ENCODE results near the gene AKR7A3.
"Not testable (repeated sequence)": the region's sequence is repeated elsewhere in the genome, so short reads cannot be mapped to it uniquely, and the experiment has no call there.

AKR7A3 gene

DNA sequence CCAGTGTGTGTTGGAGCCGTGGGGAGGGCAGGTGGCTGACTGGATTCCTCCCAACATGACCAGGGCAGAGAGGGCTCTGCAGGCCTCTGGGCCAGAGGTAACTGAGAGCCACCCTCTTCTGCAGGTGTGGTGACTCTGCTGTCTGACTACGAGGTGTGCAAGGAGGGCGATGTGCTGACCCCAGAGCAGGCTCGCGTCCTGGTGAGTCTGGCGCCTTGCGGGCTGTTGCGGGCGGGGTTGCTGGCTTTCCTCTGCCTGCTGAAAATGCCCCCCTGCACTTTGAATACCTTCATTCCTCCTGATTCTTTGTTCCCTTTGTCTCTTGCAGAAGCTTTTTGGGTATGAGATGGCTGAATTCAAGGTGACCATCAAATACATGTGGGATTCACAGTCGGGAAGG lies 30.2 kb downstream of the AKR7A3 start:
- no peak overlapping the region for H3K4me3 ChIP-seq (ENCODE audit: low read length)
- TF ChIP-seq, protein P1, sequence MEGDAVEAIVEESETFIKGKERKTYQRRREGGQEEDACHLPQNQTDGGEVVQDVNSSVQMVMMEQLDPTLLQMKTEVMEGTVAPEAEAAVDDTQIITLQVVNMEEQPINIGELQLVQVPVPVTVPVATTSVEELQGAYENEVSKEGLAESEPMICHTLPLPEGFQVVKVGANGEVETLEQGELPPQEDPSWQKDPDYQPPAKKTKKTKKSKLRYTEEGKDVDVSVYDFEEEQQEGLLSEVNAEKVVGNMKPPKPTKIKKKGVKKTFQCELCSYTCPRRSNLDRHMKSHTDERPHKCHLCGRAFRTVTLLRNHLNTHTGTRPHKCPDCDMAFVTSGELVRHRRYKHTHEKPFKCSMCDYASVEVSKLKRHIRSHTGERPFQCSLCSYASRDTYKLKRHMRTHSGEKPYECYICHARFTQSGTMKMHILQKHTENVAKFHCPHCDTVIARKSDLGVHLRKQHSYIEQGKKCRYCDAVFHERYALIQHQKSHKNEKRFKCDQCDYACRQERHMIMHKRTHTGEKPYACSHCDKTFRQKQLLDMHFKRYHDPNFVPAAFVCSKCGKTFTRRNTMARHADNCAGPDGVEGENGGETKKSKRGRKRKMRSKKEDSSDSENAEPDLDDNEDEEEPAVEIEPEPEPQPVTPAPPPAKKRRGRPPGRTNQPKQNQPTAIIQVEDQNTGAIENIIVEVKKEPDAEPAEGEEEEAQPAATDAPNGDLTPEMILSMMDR (IDR thresholded peaks at IDR 0.05; ENCODE audit: low read depth, low read length, poor library complexity, severe bottlenecking) = no peak
- no peak for TF ChIP-seq EZH2phosphoT487 (IDR thresholded peaks at IDR 0.05; ENCODE audit: borderline replicate concordance, low read length)
- H4K20me1 ChIP-seq (ENCODE audit: control insufficient read depth, insufficient read depth, low read depth, low read length) = peaks cover 16% of the 10 kb centered on the region
- no peaks in the 10 kb centered on the region for H3K9me3 ChIP-seq (ENCODE audit: control insufficient read depth, insufficient read depth, low read length)
- no peak overlapping the region for H3K4me2 ChIP-seq (ENCODE audit: low read length)
- H3K9me2 ChIP-seq (replicated peaks; ENCODE audit: control insufficient read depth, low read length) = no peaks in the 10 kb centered on the region
- H3K4me1 ChIP-seq (ENCODE audit: control insufficient read depth, low read length) = peaks cover 6% of the 10 kb centered on the region
- H3K36me3 ChIP-seq (ENCODE audit: control insufficient read depth, low read length) = peaks cover 76% of the 10 kb centered on the region
- H3F3A ChIP-seq (ENCODE audit: control insufficient read depth, insufficient read depth) = no peaks in the 10 kb centered on the region
- H3K27ac ChIP-seq (ENCODE audit: low read depth, low read length) = no peak overlapping the region
- H3K79me2 ChIP-seq (ENCODE audit: control insufficient read depth, low read length) = peaks cover 32% of the 10 kb centered on the region
- no peaks in the 10 kb centered on the region for H3K27me3 ChIP-seq (ENCODE audit: control insufficient read depth, low read length)

DNA sequence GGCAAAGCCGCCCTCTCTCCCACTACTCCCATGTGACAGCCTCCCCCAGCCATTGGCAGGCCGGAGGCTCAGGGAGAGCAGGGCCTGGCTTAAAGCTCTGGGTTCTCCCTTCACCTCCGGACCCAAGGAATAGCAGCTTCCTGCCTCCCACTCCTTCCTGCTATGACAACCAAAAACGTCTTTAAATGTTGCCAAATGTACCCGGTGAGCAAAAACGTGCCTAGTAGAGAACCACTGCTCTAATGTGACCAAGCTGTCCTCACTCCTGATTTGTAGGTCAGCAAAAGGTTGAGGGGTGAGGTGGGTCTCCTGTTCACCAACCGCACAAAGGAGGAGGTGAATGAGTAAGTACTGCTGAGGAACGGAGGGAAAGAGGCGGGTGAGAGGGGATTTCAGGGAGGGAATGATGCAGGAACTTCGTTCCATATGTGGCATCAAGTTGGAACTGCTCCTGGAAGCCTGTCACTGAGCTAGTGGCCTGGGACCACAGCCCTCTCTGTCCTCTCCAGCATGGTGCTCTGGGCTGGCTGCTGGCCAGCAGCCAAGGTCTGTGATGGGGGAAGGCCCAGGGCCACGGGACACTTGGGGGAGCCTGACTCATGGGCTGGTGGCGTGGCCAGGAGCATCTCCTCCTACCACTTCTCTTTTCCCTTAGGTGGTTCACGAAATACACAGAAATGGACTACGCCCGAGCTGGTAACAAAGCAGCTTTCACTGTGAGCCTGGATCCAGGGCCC lies 31.2 kb downstream of the AKR7A3 start:
- peaks cover 23% of the 10 kb centered on the region for H4K20me1 ChIP-seq (ENCODE audit: control insufficient read depth, insufficient read depth, low read depth, low read length)
- no peak overlapping the region for H3K27ac ChIP-seq (ENCODE audit: low read depth, low read length)
- no peak for TF ChIP-seq EZH2phosphoT487 (IDR thresholded peaks at IDR 0.05; ENCODE audit: borderline replicate concordance, low read length)
- TF ChIP-seq, protein P1 (IDR thresholded peaks at IDR 0.05; ENCODE audit: low read depth, low read length, poor library complexity, severe bottlenecking) = no peak
- no peak overlapping the region for H3K4me3 ChIP-seq (ENCODE audit: low read length)
- H3K9me2 ChIP-seq (replicated peaks; ENCODE audit: control insufficient read depth, low read length) = no peaks in the 10 kb centered on the region
- peaks cover 14% of the 10 kb centered on the region for H3K4me1 ChIP-seq (ENCODE audit: control insufficient read depth, low read length)
- H3K4me2 ChIP-seq (ENCODE audit: low read length) = no peak overlapping the region
- H3K79me2 ChIP-seq (ENCODE audit: control insufficient read depth, low read length) = peaks cover 42% of the 10 kb centered on the region
- no peaks in the 10 kb centered on the region for H3F3A ChIP-seq (ENCODE audit: control insufficient read depth, insufficient read depth)
- H3K27me3 ChIP-seq (ENCODE audit: control insufficient read depth, low read length) = no peaks in the 10 kb centered on the region
- peaks cover 85% of the 10 kb centered on the region for H3K36me3 ChIP-seq (ENCODE audit: control insufficient read depth, low read length)
- no peaks in the 10 kb centered on the region for H3K9me3 ChIP-seq (ENCODE audit: control insufficient read depth, insufficient read depth, low read length)

DNA sequence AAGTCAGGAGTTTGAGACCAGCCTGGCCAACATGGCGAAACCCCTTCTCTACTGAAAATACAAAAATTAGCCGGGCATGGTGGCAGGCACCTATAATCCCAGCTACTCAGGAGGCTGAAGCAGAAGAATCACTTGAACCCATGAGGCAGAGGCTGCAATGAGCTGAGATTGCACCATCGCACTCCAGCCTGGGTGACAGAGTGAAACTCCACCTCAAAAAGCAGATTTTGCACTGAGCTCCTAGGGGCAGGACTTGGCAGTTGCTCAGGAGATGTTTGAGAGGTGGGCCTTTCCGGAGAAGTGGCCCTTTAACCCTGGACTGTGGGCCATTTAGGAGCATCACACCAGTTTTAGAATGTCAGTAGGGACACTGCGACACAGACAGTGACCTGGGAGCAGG lies 32.3 kb downstream of the AKR7A3 start:
- H3K4me2 ChIP-seq (ENCODE audit: low read length) = not testable (repeated sequence)

DNA sequence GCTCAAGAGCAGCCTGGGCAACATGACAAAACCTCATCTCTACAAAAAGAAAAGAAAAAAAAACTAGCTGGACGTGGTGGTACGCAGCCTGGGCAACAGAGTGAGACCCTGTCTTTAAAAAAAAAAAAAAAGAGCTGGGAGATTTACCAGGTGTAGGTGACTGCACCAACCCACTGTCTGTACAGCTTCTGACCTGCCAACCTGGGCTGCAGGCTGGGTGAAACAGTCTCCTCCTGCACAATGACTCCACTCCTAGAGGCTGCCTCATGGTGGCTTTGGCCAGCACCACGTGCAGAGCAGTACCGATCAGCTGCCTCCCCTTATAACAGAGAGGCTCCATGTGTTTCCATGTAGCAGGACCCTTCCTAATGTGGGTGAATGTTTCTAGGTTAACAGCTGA lies 33.3 kb downstream of the AKR7A3 start:
- H3K4me1 ChIP-seq (ENCODE audit: control insufficient read depth, low read length) = peaks cover 17% of the 10 kb centered on the region
- H3K4me2 ChIP-seq (ENCODE audit: low read length) = no peak overlapping the region
- no peak overlapping the region for H3K27ac ChIP-seq (ENCODE audit: low read depth, low read length)
- TF ChIP-seq, protein P1 (IDR thresholded peaks at IDR 0.05; ENCODE audit: low read depth, low read length, poor library complexity, severe bottlenecking) = no peak
- TF ChIP-seq EZH2phosphoT487 (IDR thresholded peaks at IDR 0.05; ENCODE audit: borderline replicate concordance, low read length) = no peak
- H3K9me2 ChIP-seq (replicated peaks; ENCODE audit: control insufficient read depth, low read length) = no peaks in the 10 kb centered on the region
- peaks cover 63% of the 10 kb centered on the region for H3K79me2 ChIP-seq (ENCODE audit: control insufficient read depth, low read length)
- H4K20me1 ChIP-seq (ENCODE audit: control insufficient read depth, insufficient read depth, low read depth, low read length) = peaks cover 23% of the 10 kb centered on the region
- no peaks in the 10 kb centered on the region for H3K27me3 ChIP-seq (ENCODE audit: control insufficient read depth, low read length)
- no peaks in the 10 kb centered on the region for H3F3A ChIP-seq (ENCODE audit: control insufficient read depth, insufficient read depth)
- no peaks in the 10 kb centered on the region for H3K9me3 ChIP-seq (ENCODE audit: control insufficient read depth, insufficient read depth, low read length)
- no peak overlapping the region for H3K4me3 ChIP-seq (ENCODE audit: low read length)
- H3K36me3 ChIP-seq (ENCODE audit: control insufficient read depth, low read length) = peaks cover 94% of the 10 kb centered on the region

More for the DNA sequence above, 32.3 kb downstream of the AKR7A3 start:
- not testable (repeated sequence) for H3K4me3 ChIP-seq (ENCODE audit: low read length); H3K9me2 ChIP-seq (replicated peaks; ENCODE audit: control insufficient read depth, low read length); H3K9me3 ChIP-seq (ENCODE audit: control insufficient read depth, insufficient read depth, low read length); H3F3A ChIP-seq (ENCODE audit: control insufficient read depth, insufficient read depth); H3K27ac ChIP-seq (ENCODE audit: low read depth, low read length); H3K27me3 ChIP-seq (ENCODE audit: control insufficient read depth, low read length)
- Histone ChIP-seq H4K20me1 (ENCODE audit: control insufficient read depth, insufficient read depth, low read depth, low read length) (peaks cover 23% of the 10 kb centered on the region), H3K36me3 (ENCODE audit: control insufficient read depth, low read length) (peaks cover 95% of the 10 kb centered on the region), H3K79me2 (ENCODE audit: control insufficient read depth, low read length) (peaks cover 53% of the 10 kb centered on the region), H3K4me1 (ENCODE audit: control insufficient read depth, low read length) (peaks cover 14% of the 10 kb centered on the region)

All from DOHH2 (cell line).